Activated CD4-positive, alpha-beta T cell treated with anti-CD3 and anti-CD28 coated beads, Interleukin-2, amount 10 ng/mL, durations not matched to agents 24 days and 14 days (primary cell): ENCODE measurements around the gene MRGPRX1. TPM values are rescaled to one million over a fixed set of nuclear protein-coding genes. Genes with fewer than 3 reads are reported as not detected.
"Not testable (repeated sequence)": the region's sequence is repeated elsewhere in the genome, so short reads cannot be mapped to it uniquely, and the experiment has no call there.

Experiments
- DNase-seq: peaks from one replicate; pipeline ENCODE4 v3.0.0; 2022
- H3K27ac Mint-ChIP-seq: one replicate; pipeline ENCODE4 v1.8.0; 2022; ENCODE audit warnings: mild to moderate bottlenecking, mixed read lengths
- H3K27me3 Mint-ChIP-seq: one replicate; pipeline ENCODE4 v1.8.0; 2022; ENCODE audit warnings: mixed read lengths
- H3K36me3 Mint-ChIP-seq: one replicate; pipeline ENCODE4 v1.8.0; 2022; ENCODE audit warnings: low read depth, mild to moderate bottlenecking, mixed read lengths
- H3K4me1 Mint-ChIP-seq: one replicate; pipeline ENCODE4 v1.8.0; 2021; ENCODE audit warnings: mixed read lengths
- H3K4me3 Mint-ChIP-seq: one replicate; pipeline ENCODE4 v1.8.0; 2022; ENCODE audit warnings: mild to moderate bottlenecking, moderate library complexity, mixed read lengths
- H3K9me3 Mint-ChIP-seq: one replicate; pipeline ENCODE4 v1.8.0; 2021; ENCODE audit warnings: mixed read lengths
- intact Hi-C: fragments of 100-400 bp; cut with micrococcal nuclease; formaldehyde crosslinking; loops from one replicate; pipeline ENCODE4 v1.15.1; 2023
- total RNA-seq: library from RNA; stranded (reverse); gene quantifications from 2 replicates; pipeline ENCODE4 v1.2.3, GENCODE V29; 2022

Gene MRGPRX1
- total RNA-seq, 1 donor from 2014 or later: not detected

DNA sequence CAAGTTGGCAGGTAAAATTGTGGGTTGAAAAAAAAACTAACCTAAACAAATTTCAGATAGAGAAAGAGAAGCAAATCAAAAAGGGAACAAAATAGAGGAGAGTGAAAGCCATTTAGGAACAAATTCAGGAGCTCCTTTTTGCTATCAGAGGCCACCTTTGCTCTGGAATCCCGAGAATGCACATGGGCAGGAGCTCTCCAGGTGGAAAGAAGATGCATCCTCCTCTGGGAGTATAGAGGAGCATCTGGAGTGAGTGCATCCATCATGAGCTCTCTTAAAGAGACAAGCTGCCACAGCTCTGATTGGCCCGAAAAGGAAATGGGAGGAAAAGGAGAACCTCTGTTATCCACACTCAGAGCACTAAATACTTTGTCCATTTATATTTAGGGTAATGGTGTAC lies 26.3 kb downstream of the MRGPRX1 start:
- intact Hi-C loops: no loop called here
- no peak overlapping the region for H3K4me3 Mint-ChIP-seq
- H3K36me3 Mint-ChIP-seq: no peaks in the 10 kb centered on the region
- DNase-seq: no peak
- no peak overlapping the region for H3K27ac Mint-ChIP-seq
- no peaks in the 10 kb centered on the region for H3K9me3 Mint-ChIP-seq
- no peaks in the 10 kb centered on the region for H3K4me1 Mint-ChIP-seq
- peaks cover 16% of the 10 kb centered on the region for H3K27me3 Mint-ChIP-seq

GRCh38 chr11:18907391-18907790 lies 31.8 kb downstream of the MRGPRX1 start:
- Mint-ChIP-seq H3K36me3 (no peaks in the 10 kb centered on the region), H3K9me3 (no peaks in the 10 kb centered on the region), H3K4me3 (no peak overlapping the region), H3K27me3 (peaks cover 18% of the 10 kb centered on the region), H3K27ac (no peak overlapping the region), H3K4me1 (no peaks in the 10 kb centered on the region)
- intact Hi-C loops: no loop called here
- no peak for DNase-seq

GRCh38 chr11:18900637-18901036 lies 38.6 kb downstream of the MRGPRX1 start:
- DNase-seq, intact Hi-C loops, H3K4me3 Mint-ChIP-seq, H3K4me1 Mint-ChIP-seq, H3K9me3 Mint-ChIP-seq, H3K36me3 Mint-ChIP-seq, H3K27ac Mint-ChIP-seq: not testable (repeated sequence)
- peaks cover 34% of the 10 kb centered on the region for H3K27me3 Mint-ChIP-seq

DNA sequence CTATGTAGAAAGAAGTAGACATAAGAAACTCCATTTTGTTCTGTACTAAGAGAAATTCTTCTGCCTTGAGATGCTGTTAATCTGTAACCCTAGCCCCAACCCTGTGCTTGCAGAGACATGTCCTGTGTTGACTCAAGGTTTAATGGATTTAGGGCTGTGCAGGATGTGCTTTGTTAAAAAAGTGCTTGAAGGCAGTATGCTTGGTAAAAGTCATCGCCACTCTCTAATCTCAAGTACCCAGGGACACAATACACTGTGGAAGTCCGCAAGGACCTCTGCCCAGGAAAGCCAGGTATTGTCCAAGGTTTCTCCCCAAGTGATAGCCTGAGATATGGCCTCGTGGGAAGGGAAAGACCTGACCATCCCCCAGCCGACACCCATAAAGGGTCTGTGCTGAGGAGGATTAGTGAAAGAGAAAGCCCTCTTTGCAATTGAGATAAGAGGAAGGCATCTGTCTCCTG lies 39.0 kb downstream of the MRGPRX1 start:
- H3K4me1 Mint-ChIP-seq, H3K27ac Mint-ChIP-seq, H3K4me3 Mint-ChIP-seq, intact Hi-C loops, H3K9me3 Mint-ChIP-seq, H3K36me3 Mint-ChIP-seq, DNase-seq: not testable (repeated sequence)
- H3K27me3 Mint-ChIP-seq: peaks cover 34% of the 10 kb centered on the region

DNA sequence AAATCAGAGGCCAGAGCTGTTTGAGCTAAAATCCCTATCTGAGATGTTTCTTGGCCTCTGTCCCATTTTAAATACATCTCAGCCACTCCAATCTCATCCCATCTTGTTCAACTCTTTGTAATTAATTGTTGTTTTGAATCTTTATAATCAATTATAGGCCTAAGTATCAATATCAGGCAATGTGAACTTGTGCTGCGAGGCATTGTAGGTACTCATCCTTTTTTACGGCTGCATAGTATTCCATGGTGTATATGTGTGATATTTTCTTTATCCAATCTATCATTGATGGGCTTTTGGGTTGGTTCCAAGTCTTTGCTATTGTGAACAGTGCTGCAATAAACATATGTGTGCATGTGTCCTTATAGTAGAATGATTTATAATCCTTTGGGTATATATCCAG lies 47.5 kb downstream of the MRGPRX1 start:
- H3K36me3 Mint-ChIP-seq, H3K4me3 Mint-ChIP-seq, intact Hi-C loops, H3K27ac Mint-ChIP-seq, H3K27me3 Mint-ChIP-seq, DNase-seq, H3K4me1 Mint-ChIP-seq, H3K9me3 Mint-ChIP-seq: not testable (repeated sequence)

- no peak for DNase-seq
- no peak overlapping the region for H3K4me3 Mint-ChIP-seq
- H3K9me3 Mint-ChIP-seq: no peaks in the 10 kb centered on the region
- H3K4me1 Mint-ChIP-seq: no peaks in the 10 kb centered on the region
- H3K27ac Mint-ChIP-seq: no peak overlapping the region
- intact Hi-C loops: no loop called here
- no peaks in the 10 kb centered on the region for H3K36me3 Mint-ChIP-seq
- H3K27me3 Mint-ChIP-seq: peaks cover 4% of the 10 kb centered on the region
Measured at GRCh38 chr11:18890615-18891014, 48.6 kb downstream of the MRGPRX1 start.

Other genes with a start within 250 kb of the MRGPRX1 start
- gene TMEM86A, start 240.6 kb downstream of the MRGPRX1 start, total RNA-seq: 0.21 and 0.73 TPM in 2 replicates
- gene IGSF22, start 213.2 kb downstream of the MRGPRX1 start, total RNA-seq: 0.31 TPM in 1 of 2 replicates, not detected in the other
- gene PTPN5, start 147.6 kb downstream of the MRGPRX1 start, total RNA-seq: not detected in 2 replicates
- 0.12 and 0.21 TPM in 2 replicates for gene MRGPRX2, start 121.3 kb upstream of the MRGPRX1 start, total RNA-seq
- 24.8 and 28.1 TPM in 2 replicates for gene ZDHHC13, start 177.8 kb upstream of the MRGPRX1 start, total RNA-seq